ENCODE results near the gene KRTAP5-2. TPM values are rescaled to one million over a fixed set of nuclear protein-coding genes. Genes with fewer than 3 reads are reported as not detected.
A peak's percentile ranks its signal among the peaks of the same experiment; 100 is the strongest.

The KRTAP5-2 gene
- total and polyA plus RNA-seq, 9 of the 15 experiments (the other 6 are each of a cell fraction or from before 2014, with no cell fraction given), result not detected

GRCh38 chr11:1628506-1629325, 30.6 kb upstream of the KRTAP5-2 start (continued):
- TF ChIP-seq ZNF586 (CRISPR knock-in tag; conservative IDR thresholded peaks at IDR 0.05) (no peak), ZNF668 (CRISPR knock-in tag; IDR thresholded peaks at IDR 0.05) (no peak), HBP1 (CRISPR knock-in tag; IDR thresholded peaks at IDR 0.05) (no peak), HEY1 (CRISPR knock-in tag; IDR thresholded peaks at IDR 0.05; ENCODE audit: borderline replicate concordance) (no peak), RAD21 (CRISPR knock-in tag; conservative IDR thresholded peaks at IDR 0.05 in 1 of 2, IDR thresholded peaks at IDR 0.05 in 1 of 2) (peak; percentile 38 to 69; a peak in 3 of 4 replicates), DDX20 (tag; IDR thresholded peaks at IDR 0.05; ENCODE audit: low read depth) (no peak), GABPB2 (CRISPR knock-in tag; conservative IDR thresholded peaks at IDR 0.05) (no peak), THRB (CRISPR knock-in tag; conservative IDR thresholded peaks at IDR 0.05) (no peak), FOXK2 (conservative IDR thresholded peaks at IDR 0.05 in 1 of 2, IDR thresholded peaks at IDR 0.05 in 1 of 2; ENCODE audit: low read depth in 2 of 2) (no peak), ZNF436 (CRISPR knock-in tag; IDR thresholded peaks at IDR 0.05) (no peak)
- TF ChIP-seq, protein P1, sequence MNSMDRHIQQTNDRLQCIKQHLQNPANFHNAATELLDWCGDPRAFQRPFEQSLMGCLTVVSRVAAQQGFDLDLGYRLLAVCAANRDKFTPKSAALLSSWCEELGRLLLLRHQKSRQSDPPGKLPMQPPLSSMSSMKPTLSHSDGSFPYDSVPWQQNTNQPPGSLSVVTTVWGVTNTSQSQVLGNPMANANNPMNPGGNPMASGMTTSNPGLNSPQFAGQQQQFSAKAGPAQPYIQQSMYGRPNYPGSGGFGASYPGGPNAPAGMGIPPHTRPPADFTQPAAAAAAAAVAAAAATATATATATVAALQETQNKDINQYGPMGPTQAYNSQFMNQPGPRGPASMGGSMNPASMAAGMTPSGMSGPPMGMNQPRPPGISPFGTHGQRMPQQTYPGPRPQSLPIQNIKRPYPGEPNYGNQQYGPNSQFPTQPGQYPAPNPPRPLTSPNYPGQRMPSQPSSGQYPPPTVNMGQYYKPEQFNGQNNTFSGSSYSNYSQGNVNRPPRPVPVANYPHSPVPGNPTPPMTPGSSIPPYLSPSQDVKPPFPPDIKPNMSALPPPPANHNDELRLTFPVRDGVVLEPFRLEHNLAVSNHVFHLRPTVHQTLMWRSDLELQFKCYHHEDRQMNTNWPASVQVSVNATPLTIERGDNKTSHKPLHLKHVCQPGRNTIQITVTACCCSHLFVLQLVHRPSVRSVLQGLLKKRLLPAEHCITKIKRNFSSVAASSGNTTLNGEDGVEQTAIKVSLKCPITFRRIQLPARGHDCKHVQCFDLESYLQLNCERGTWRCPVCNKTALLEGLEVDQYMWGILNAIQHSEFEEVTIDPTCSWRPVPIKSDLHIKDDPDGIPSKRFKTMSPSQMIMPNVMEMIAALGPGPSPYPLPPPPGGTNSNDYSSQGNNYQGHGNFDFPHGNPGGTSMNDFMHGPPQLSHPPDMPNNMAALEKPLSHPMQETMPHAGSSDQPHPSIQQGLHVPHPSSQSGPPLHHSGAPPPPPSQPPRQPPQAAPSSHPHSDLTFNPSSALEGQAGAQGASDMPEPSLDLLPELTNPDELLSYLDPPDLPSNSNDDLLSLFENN (IDR thresholded peaks at IDR 0.05; ENCODE audit: low read depth in 2 of 2, low read length in 2 of 2), result no peak
- TF ChIP-seq, protein P2, sequence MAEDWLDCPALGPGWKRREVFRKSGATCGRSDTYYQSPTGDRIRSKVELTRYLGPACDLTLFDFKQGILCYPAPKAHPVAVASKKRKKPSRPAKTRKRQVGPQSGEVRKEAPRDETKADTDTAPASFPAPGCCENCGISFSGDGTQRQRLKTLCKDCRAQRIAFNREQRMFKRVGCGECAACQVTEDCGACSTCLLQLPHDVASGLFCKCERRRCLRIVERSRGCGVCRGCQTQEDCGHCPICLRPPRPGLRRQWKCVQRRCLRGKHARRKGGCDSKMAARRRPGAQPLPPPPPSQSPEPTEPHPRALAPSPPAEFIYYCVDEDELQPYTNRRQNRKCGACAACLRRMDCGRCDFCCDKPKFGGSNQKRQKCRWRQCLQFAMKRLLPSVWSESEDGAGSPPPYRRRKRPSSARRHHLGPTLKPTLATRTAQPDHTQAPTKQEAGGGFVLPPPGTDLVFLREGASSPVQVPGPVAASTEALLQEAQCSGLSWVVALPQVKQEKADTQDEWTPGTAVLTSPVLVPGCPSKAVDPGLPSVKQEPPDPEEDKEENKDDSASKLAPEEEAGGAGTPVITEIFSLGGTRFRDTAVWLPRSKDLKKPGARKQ (CRISPR knock-in tag; IDR thresholded peaks at IDR 0.05), result no peak
- TF ChIP-seq, protein P3, sequence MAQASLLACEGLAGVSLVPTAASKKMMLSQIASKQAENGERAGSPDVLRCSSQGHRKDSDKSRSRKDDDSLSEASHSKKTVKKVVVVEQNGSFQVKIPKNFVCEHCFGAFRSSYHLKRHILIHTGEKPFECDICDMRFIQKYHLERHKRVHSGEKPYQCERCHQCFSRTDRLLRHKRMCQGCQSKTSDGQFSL (CRISPR knock-in tag; IDR thresholded peaks at IDR 0.05), result 0 out of 2 replicates have a peak, but pooled peaks have one; percentile 27
- TF ChIP-seq, protein P3 (tag; IDR thresholded peaks at IDR 0.05), result no peak

All from K562 (cell line).